ENCODE data around the gene SORCS2.

- TF ChIP-seq CTCF (conservative IDR thresholded peaks at IDR 0.05; ENCODE audit: low read depth, low read length) (no peak), EZH2phosphoT487 (IDR thresholded peaks at IDR 0.05; ENCODE audit: borderline replicate concordance, low read length) (no peak), EZH2 (IDR thresholded peaks at IDR 0.05; ENCODE audit: low read length, unreplicated experiment) (no peak)
Measured at GRCh38 chr4:7328913-7329638, 136.7 kb downstream of the SORCS2 start.

Measured in PC-3 (cell line).